Omental fat pad (tissue), 4 donors: Measurements from ENCODE around the gene C6orf89. TPM values are rescaled to one million over a fixed set of nuclear protein-coding genes. Genes with fewer than 3 reads are reported as not detected.

Experiments
- ATAC-seq: fragments of 150-250 bp; one replicate; pipeline ENCODE4 v1.9.1; 2016; ENCODE audit warnings: mild to moderate bottlenecking, moderate library complexity; ENCODE audit not compliant: low FRiP score
- DNase-seq: peaks from one replicate; pipeline ENCODE4 v3.0.0-alpha.2; 2019; ENCODE audit warnings: low spot score
- CTCF ChIP-seq, 3 donors: fragments of 450-650 bp; IDR thresholded peaks; one replicate each; pipeline ENCODE4 v1.5.1; 2016 to 2017; ENCODE audit warnings: antibody characterized with exemption in 3 of 3, mild to moderate bottlenecking in 3 of 3, moderate library complexity in 2 of 3
- total RNA-seq, 4 donors: library from RNA; depleted of rRNA; stranded (reverse); fragments of >200 nt; gene quantifications; one replicate each; pipeline ENCODE4 v1.1.0, GENCODE V29; 2016

The C6orf89 gene
- total RNA-seq, 4 donors from 2014 or later = 40.2 to 53.0 (median 46.0) TPM

GRCh38 chr6:36852481-36853147 is 33.1 kb upstream of the C6orf89 start:
- peak; percentile 34 for ATAC-seq
- TF ChIP-seq CTCF (IDR thresholded peaks at IDR 0.05) = no peak

GRCh38 chr6:36853325-36853724 is 32.4 kb upstream of the C6orf89 start:
- no peak for DNase-seq
- no peak for TF ChIP-seq CTCF (IDR thresholded peaks at IDR 0.05)
- peak; percentile 24 for ATAC-seq

More at GRCh38 chr6:36852481-36853147, 33.1 kb upstream of the C6orf89 start:
- no peak for DNase-seq

GRCh38 chr6:36855750-36856149 is 30.0 kb upstream of the C6orf89 start:
- ATAC-seq = no peak
- DNase-seq = no peak
- TF ChIP-seq CTCF (IDR thresholded peaks at IDR 0.05) = no peak

- no peak for TF ChIP-seq CTCF (IDR thresholded peaks at IDR 0.05)
Observed at GRCh38 chr6:36856277-36856676, 29.5 kb upstream of the C6orf89 start.

GRCh38 chr6:36857325-36857724 is 28.4 kb upstream of the C6orf89 start:
- ATAC-seq (no peak), DNase-seq (no peak)
- no peak for TF ChIP-seq CTCF (IDR thresholded peaks at IDR 0.05)

More at GRCh38 chr6:36856277-36856676, 29.5 kb upstream of the C6orf89 start:
- ATAC-seq (no peak), DNase-seq (no peak)

- ATAC-seq (peak; percentile 87), DNase-seq (no peak)
- no peak for TF ChIP-seq CTCF (IDR thresholded peaks at IDR 0.05)
Observed at GRCh38 chr6:36858407-36858981, 27.3 kb upstream of the C6orf89 start.

GRCh38 chr6:36860126-36860525 is 25.6 kb upstream of the C6orf89 start:
- TF ChIP-seq CTCF (IDR thresholded peaks at IDR 0.05) = no peak
- DNase-seq (no peak), ATAC-seq (no peak)
